ENCODE data around the gene MAPK10. TPM values are rescaled to one million over a fixed set of nuclear protein-coding genes. Genes with fewer than 3 reads are reported as not detected.

The MAPK10 gene
- total RNA-seq, 2 experiments from 2014 or later: not detected

DNA sequence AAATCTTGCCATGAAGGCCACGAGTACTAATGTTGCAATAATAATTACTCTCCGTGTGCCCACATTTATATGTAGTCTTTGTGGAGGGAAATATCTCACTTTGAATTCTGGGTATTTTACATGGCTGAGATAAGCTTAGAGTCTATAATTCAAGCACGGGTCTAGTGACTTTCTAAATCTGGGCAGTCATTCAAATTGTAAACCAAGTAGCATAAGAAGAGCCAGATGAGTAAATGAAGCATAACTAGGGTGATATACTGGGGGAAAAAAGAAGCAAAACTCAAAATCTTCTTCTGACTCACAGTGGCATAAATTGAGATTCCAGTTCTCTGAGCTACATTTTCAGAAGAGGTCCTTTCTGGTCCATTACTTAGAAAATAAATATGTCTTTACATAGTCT lies 53.0 kb downstream of the MAPK10 start:
- no peaks in the 10 kb centered on the region for H3K9me3 Mint-ChIP-seq
- ATAC-seq: no peak
- DNase-seq: no peak
- H3K27me3 Mint-ChIP-seq: peaks cover 2% of the 10 kb centered on the region
- intact Hi-C loops (cut with micrococcal nuclease): no loop called here
- ChIA-PET CTCF (no interaction called here), POLR2A (no interaction called here)
- H3K4me1 Mint-ChIP-seq (ENCODE audit: low read depth): no peaks in the 10 kb centered on the region
- no peak overlapping the region for H3K27ac Mint-ChIP-seq
- TF ChIP-seq, protein P1, sequence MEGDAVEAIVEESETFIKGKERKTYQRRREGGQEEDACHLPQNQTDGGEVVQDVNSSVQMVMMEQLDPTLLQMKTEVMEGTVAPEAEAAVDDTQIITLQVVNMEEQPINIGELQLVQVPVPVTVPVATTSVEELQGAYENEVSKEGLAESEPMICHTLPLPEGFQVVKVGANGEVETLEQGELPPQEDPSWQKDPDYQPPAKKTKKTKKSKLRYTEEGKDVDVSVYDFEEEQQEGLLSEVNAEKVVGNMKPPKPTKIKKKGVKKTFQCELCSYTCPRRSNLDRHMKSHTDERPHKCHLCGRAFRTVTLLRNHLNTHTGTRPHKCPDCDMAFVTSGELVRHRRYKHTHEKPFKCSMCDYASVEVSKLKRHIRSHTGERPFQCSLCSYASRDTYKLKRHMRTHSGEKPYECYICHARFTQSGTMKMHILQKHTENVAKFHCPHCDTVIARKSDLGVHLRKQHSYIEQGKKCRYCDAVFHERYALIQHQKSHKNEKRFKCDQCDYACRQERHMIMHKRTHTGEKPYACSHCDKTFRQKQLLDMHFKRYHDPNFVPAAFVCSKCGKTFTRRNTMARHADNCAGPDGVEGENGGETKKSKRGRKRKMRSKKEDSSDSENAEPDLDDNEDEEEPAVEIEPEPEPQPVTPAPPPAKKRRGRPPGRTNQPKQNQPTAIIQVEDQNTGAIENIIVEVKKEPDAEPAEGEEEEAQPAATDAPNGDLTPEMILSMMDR (IDR thresholded peaks at IDR 0.05): no peak
- no peaks in the 10 kb centered on the region for H3K36me3 Mint-ChIP-seq (ENCODE audit: low read depth)
- H3K4me3 Mint-ChIP-seq: no peak overlapping the region

DNA sequence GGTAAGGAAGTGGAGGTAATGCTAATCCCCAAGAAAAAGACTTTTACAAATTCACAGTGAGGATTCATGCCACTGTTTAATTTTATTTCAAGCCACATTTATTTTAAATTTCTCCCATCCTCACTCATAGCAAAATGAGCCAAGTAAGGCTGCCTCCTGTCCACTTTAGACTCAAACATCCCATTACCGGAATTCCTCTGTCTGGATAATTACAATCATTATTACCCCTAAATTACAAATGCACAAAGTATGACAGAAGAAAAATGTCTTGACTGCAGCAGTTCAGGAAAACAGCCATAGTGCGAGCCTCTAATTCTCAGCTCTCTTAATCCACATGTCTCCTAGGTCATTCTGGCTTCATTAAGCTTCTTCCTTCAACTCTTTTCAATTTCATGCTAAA lies 57.0 kb downstream of the MAPK10 start:
- no peak overlapping the region for H3K4me3 Mint-ChIP-seq
- no peak for DNase-seq
- ATAC-seq: no peak
- H3K9me3 Mint-ChIP-seq: no peaks in the 10 kb centered on the region
- ChIA-PET POLR2A (no interaction called here), CTCF (no interaction called here)
- H3K36me3 Mint-ChIP-seq (ENCODE audit: low read depth): no peaks in the 10 kb centered on the region
- TF ChIP-seq, protein P1 (IDR thresholded peaks at IDR 0.05): no peak
- no peak overlapping the region for H3K27ac Mint-ChIP-seq
- H3K4me1 Mint-ChIP-seq (ENCODE audit: low read depth): no peaks in the 10 kb centered on the region
- intact Hi-C loops (cut with micrococcal nuclease): no loop called here
- H3K27me3 Mint-ChIP-seq: peaks cover 2% of the 10 kb centered on the region

DNA sequence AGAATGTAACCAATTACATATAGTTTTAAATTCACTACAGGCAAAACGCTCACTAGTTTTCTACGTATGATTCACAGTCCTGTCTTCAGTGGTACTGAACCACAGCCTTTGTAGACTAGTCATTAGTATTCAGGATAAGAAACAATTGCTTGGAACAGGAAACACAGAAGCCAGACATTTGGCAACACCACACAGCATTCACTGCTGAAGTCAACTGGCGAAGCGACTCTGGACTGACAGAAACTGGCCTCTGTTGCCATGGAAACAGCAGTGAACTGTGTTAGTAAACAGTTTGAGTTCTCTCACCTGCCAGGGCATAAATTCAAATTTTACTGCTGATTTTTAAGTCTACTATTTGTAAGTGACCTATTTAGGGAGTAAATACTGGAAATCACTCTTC lies 57.6 kb downstream of the MAPK10 start:
- no peaks in the 10 kb centered on the region for H3K36me3 Mint-ChIP-seq (ENCODE audit: low read depth)
- CTCF ChIA-PET: no interaction called here
- no peaks in the 10 kb centered on the region for H3K9me3 Mint-ChIP-seq
- TF ChIP-seq, protein P1 (IDR thresholded peaks at IDR 0.05): no peak
- DNase-seq (no peak), ATAC-seq (no peak)
- POLR2A ChIA-PET: no interaction called here
- no peak overlapping the region for H3K4me3 Mint-ChIP-seq
- intact Hi-C loops (cut with micrococcal nuclease): no loop called here
- H3K27me3 Mint-ChIP-seq: peaks cover 2% of the 10 kb centered on the region
- no peaks in the 10 kb centered on the region for H3K4me1 Mint-ChIP-seq (ENCODE audit: low read depth)
- H3K27ac Mint-ChIP-seq: no peak overlapping the region

DNA sequence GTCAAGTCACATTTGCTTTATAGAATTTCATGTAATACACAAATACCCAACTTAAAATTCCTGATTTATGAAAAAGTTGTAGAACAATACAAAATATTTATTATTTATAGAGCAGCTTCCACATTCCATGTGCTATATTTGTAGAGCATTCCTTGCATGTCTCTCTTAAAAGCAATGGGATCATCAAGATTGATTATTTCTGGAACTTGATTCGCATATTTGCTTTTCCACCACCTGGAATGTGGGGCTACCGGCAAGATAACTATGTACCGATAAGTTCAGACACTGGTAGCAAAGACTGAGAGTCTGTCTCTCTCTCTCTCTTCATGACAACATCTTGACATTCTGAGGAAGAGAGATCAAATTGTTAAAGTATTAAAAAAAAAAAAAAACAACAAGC lies 59.3 kb downstream of the MAPK10 start:
- intact Hi-C loops (cut with micrococcal nuclease): no loop called here
- Mint-ChIP-seq H3K27me3 (peaks cover 2% of the 10 kb centered on the region), H3K4me1 (ENCODE audit: low read depth) (no peaks in the 10 kb centered on the region), H3K9me3 (no peaks in the 10 kb centered on the region), H3K27ac (no peak overlapping the region), H3K36me3 (ENCODE audit: low read depth) (no peaks in the 10 kb centered on the region), H3K4me3 (no peak overlapping the region)
- TF ChIP-seq, protein P1 (IDR thresholded peaks at IDR 0.05): no peak
- ChIA-PET CTCF (no interaction called here), POLR2A (no interaction called here)
- ATAC-seq (no peak), DNase-seq (no peak)

DNA sequence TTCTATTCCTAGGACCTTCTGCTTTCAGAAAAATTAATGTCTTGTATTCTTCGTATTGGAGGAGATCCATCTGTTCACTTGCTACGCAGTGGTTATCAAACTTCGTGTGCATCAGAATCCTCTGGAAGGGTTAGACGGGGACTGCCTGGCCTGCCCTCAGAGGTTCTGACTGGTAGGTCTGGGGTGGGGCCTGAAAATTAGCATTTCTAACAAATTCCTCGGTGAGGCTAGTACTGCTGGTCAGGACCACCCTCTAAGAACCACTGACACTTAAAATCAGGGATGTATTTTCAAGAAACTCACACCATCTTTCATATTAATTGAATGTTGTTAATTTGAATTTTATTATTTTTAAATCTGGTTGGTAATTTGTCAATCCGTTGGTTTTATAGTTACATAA lies 63.0 kb downstream of the MAPK10 start:
- ATAC-seq (no peak), DNase-seq (no peak)
- no peak overlapping the region for H3K27ac Mint-ChIP-seq
- TF ChIP-seq, protein P1 (IDR thresholded peaks at IDR 0.05): no peak
- H3K36me3 Mint-ChIP-seq (ENCODE audit: low read depth): no peaks in the 10 kb centered on the region
- H3K9me3 Mint-ChIP-seq: no peaks in the 10 kb centered on the region
- intact Hi-C loops (cut with micrococcal nuclease): no loop called here
- ChIA-PET CTCF (no interaction called here), POLR2A (no interaction called here)
- no peaks in the 10 kb centered on the region for H3K27me3 Mint-ChIP-seq
- H3K4me1 Mint-ChIP-seq (ENCODE audit: low read depth): no peaks in the 10 kb centered on the region
- H3K4me3 Mint-ChIP-seq: no peak overlapping the region

All from activated CD8-positive, alpha-beta T cell treated with anti-CD3 and anti-CD28 coated beads for 36 hours (primary cell).